Amygdala (tissue), 56 donors: ENCODE measurements around the gene PRKAG3.
"Not testable (repeated sequence)": the region's sequence is repeated elsewhere in the genome, so short reads cannot be mapped to it uniquely, and the experiment has no call there.

Source experiments
- DNase-seq, 56 donors: peaks; one replicate each; lab custom pipeline; 2025; lab: John Stamatoyannopoulos, UW

Gene PRKAG3

GRCh38 chr2:218846963-218847362 lies 15.4 kb upstream of the PRKAG3 start:
- not testable (repeated sequence) for DNase-seq

- DNase-seq: not testable (repeated sequence)
Observed at GRCh38 chr2:218844334-218844733, 12.7 kb upstream of the PRKAG3 start.

GRCh38 chr2:218839888-218840287 lies 8.3 kb upstream of the PRKAG3 start:
- no peak for DNase-seq

GRCh38 chr2:218839430-218839829 lies 7.8 kb upstream of the PRKAG3 start:
- DNase-seq: no peak

- DNase-seq: no peak
Observed at GRCh38 chr2:218837495-218837894, 5.9 kb upstream of the PRKAG3 start.

GRCh38 chr2:218834685-218835084 lies 3.1 kb upstream of the PRKAG3 start:
- DNase-seq: no peak

- no peak for DNase-seq
Observed at GRCh38 chr2:218833023-218833609, 1.5 kb upstream of the PRKAG3 start.

GRCh38 chr2:218832520-218832919 lies 917 bp upstream of the PRKAG3 start:
- DNase-seq: no peak

- no peak for DNase-seq
Observed at GRCh38 chr2:218832081-218832480, 478 bp upstream of the PRKAG3 start.

GRCh38 chr2:218830526-218831306 lies 887 bp downstream of the PRKAG3 start:
- no peak for DNase-seq

- no peak for DNase-seq
Observed at GRCh38 chr2:218829868-218830451, 1.6 kb downstream of the PRKAG3 start.

- DNase-seq: no peak
Observed at GRCh38 chr2:218828477-218828778, 3.2 kb downstream of the PRKAG3 start.

GRCh38 chr2:218827701-218828476 lies 3.7 kb downstream of the PRKAG3 start:
- DNase-seq: no peak

GRCh38 chr2:218826791-218827190 lies 4.8 kb downstream of the PRKAG3 start:
- no peak for DNase-seq

GRCh38 chr2:218824004-218824403 lies 7.6 kb downstream of the PRKAG3 start:
- DNase-seq: no peak

GRCh38 chr2:218823196-218823855 lies 8.3 kb downstream of the PRKAG3 start:
- no peak for DNase-seq

GRCh38 chr2:218822622-218823021 lies 9.0 kb downstream of the PRKAG3 start:
- DNase-seq: no peak

GRCh38 chr2:218821605-218822211 lies 9.9 kb downstream of the PRKAG3 start:
- no peak for DNase-seq

- no peak for DNase-seq
Observed at GRCh38 chr2:218820746-218821369, 10.7 kb downstream of the PRKAG3 start.

GRCh38 chr2:218819093-218819492 lies 12.5 kb downstream of the PRKAG3 start:
- DNase-seq: no peak
